ENCODE measurements around the gene SH3BP5.

GRCh38 chr3:15333099-15333955 lies 941 bp upstream of the SH3BP5 start:
- TF ChIP-seq POLR2A (IDR thresholded peaks at IDR 0.05): peak in 1 of 2 donors; percentile 63
- no peak for TF ChIP-seq CTCF (IDR thresholded peaks at IDR 0.05)

Measured in adrenal gland (tissue), 5 donors.